ENCODE data around the gene RGS13. TPM values are rescaled to one million over a fixed set of nuclear protein-coding genes. Genes with fewer than 3 reads are reported as not detected.
"Not testable (repeated sequence)": the region's sequence is repeated elsewhere in the genome, so short reads cannot be mapped to it uniquely, and the experiment has no call there.

Gene RGS13
- total RNA-seq, 1 donor from 2014 or later: not detected

- ATAC-seq: no peak
Measured at GRCh38 chr1:192678099-192678498, 42.2 kb downstream of the RGS13 start.

- ATAC-seq: no peak
Measured at GRCh38 chr1:192682335-192682734, 46.4 kb downstream of the RGS13 start.

GRCh38 chr1:192683081-192683480 is 47.1 kb downstream of the RGS13 start:
- ATAC-seq: not testable (repeated sequence)

DNA sequence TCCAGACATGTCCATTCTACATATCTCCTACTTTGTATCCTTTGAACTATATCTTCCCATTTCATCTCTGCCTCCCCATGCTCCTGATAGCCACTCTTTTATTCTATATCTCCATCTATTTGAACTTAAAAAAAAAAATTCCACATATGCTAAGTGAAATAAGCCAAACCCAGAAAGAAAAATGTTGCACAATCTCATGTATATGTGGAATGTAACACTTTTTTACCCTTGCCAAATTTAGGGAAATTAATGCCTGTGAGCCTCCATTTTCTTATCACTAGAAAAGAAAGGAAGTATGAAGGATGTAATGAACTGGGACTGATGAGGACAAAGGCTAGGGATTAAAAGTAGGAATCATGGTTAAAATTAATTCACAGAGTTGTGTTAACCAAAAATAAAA is 53.5 kb downstream of the RGS13 start:
- ATAC-seq: no peak

DNA sequence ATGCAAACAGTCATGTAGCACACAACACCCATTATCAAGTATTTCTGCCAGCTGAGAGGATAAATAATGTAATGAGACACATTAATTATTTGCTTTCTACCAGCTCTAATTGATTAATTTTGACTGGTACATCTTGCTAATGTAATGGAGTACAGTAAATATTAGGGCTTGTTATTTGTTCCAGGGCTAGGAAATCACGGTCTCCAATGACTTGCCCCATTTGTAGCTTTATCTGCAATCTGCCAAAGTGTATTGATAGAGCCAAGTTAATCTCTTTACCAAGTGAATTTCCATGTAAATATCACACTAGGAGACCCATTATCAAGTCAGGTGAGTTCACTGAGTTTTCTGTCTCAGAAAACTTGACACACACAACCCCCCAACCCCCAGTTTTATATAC is 55.1 kb downstream of the RGS13 start:
- ATAC-seq: no peak

DNA sequence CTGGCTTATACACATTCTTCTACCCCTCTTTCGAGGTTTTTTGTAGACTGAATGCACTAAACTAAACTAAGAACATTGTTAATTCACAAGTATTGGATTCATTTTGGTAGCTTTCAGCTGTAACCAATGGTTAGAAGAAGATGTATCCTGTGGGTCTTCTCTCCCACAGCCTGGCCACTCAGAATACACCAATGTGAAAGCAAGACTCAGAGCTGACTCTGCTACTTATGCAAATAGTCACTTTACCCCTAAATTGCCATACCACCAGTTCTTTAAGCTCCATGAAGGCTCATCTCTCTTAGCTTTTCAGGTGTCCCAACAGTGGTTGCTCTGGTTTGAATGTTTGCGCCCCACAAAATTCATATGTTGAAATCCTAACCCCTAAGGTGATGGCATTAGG is 60.1 kb downstream of the RGS13 start:
- no peak for ATAC-seq

GRCh38 chr1:192697771-192698170 is 61.8 kb downstream of the RGS13 start:
- no peak for ATAC-seq

DNA sequence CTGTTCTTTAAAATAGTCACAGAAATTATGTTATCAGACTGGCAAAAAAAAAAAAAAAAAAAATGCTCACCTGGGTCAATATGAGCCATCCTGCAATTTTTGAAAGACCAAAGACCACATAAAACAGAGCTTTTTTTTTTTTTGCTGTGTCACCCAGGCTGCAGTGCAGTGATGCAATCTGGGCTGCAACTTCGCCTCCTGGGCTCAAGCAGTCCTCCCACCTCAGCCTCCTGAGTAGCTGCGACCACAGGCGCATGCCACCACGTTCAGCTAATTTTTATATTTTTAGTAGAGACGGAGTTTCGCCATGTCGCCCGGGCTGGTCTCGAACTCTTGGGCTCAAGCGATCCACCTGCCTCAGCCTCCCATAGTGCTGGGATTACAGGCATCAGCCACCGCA is 62.8 kb downstream of the RGS13 start:
- ATAC-seq: no peak

GRCh38 chr1:192700834-192701271 is 64.9 kb downstream of the RGS13 start:
- no peak for ATAC-seq

- no peak for ATAC-seq
Measured at GRCh38 chr1:192702212-192702902, 66.4 kb downstream of the RGS13 start.

DNA sequence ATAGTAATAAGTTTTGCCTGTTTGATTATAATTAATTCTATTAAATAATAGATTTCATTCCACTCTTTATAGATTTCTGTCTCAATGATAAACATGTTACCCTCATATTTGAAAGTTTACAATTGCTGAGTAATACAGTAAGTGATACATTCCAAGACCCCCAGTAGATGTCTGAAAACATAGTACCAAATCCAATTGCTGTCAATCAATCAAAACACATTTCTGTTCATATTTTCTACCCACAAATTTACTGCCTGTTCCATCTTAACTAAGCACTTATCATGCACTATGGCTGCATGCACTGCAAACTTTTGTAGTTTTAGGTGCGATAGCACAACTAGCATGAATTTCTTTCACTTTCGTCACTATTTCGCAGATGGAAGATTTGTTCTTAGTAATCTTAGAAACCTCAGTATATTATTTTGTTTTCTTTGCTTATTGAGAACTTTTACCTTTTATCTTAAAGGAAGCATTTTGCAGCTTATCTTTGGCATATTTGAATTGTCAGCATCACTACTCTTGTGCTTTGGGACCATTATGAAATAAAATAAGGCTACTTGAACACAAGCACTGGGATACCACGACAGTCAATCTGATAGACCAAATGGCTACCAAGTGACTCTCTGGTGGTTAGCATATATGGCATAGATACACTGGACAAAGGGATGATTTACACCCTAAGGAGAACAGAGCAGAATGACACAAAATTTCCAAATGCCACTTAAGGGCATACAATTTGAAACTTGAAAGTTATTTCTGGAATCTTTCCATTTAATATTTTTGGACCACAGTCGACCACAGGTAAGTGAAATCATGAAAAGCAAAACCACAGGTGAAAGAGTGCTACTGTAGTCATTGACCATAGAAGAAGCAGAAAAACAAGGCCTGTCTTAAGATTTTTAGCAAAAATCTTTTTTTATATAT is 67.6 kb downstream of the RGS13 start:
- no peak for ATAC-seq

DNA sequence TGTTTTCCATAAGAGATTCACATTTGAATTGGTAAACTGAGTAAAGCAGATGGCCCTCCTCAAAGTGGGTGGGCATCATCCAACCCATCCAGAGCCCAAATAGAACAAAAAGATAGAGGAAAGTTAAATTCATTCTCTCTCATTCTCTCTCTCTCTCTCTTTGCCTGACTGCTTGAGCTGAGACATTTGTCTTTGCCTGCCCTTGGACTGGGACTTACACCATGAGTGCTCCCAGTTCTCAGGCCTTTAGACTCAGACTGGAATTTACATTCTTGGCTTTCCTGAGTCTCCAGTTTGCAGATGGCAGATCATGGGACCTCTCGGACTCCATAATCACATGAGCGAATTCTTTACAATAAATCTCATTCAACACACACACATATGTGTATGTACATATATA is 69.6 kb downstream of the RGS13 start:
- ATAC-seq: no peak

DNA sequence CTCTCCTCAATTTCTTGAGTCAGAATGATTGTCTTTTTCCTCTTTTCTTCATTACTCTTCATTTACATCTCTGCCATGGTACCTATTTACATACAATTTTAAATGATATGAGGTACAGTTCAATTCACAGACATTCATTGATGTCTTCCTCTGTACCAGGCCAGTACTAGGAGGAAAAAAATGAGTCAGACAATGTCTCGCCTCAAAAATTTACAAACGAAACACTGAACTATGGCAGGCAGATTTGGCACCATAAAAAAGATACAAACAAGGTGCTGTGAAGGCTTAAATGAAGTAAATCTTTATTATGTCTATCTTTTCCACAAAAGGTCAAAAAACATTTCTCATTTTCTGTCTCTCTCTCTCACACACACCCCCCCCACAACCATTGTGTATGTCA is 71.0 kb downstream of the RGS13 start:
- no peak for ATAC-seq

GRCh38 chr1:192707978-192708547 is 72.1 kb downstream of the RGS13 start:
- no peak for ATAC-seq

DNA sequence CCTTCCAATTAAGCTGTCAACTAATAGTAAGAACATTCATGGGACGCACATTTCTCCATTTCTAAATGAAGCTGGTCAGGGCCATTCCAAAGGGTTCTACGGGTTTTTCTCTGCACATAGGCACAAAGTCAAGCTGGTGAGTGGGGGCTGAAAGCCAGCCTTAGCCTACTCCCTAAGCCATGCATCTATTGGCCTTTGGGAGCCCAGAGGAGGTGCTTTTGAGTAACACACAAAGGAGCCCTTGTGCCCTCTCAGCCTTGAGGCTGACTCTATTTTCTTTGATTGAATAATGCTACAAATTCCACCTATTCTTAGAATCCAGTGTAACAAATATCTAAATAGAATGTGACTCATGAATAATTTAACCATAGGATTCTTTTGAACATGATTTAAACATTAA is 73.6 kb downstream of the RGS13 start:
- ATAC-seq: no peak

Other genes with a start within 250 kb of the RGS13 start
- 1.7 TPM for gene RGS1, start 60.4 kb upstream of the RGS13 start, total RNA-seq
- 10.8 TPM for gene RGS2, start 172.9 kb downstream of the RGS13 start, total RNA-seq